Kidney epithelial cell (primary cell): ENCODE measurements around the gene MYPN. TPM values are rescaled to one million over a fixed set of nuclear protein-coding genes. Genes with fewer than 3 reads are reported as not detected.

Experiments
- DNase-seq: peaks from one replicate; pipeline ENCODE4 v3.0.0-alpha.2; 2010; ENCODE audit warnings: low read depth
- H3K27me3 ChIP-seq: 2 replicates; pipeline ENCODE4 v1.6.0; 2011; ENCODE audit warnings: low read length; ENCODE audit not compliant: control insufficient read depth, insufficient read depth
- H3K36me3 ChIP-seq: 2 replicates; pipeline ENCODE4 v1.5.1; 2011; ENCODE audit warnings: low read length; ENCODE audit not compliant: control insufficient read depth, insufficient read depth
- H3K4me3 ChIP-seq: 2 replicates; pipeline ENCODE4 v1.5.1; 2011; ENCODE audit warnings: low read depth, mild to moderate bottlenecking, control low read depth, low read length
- CTCF ChIP-seq: IDR thresholded peaks from 2 replicates; pipeline ENCODE4 v1.5.1; 2011; ENCODE audit warnings: mild to moderate bottlenecking, moderate library complexity, low read length, control low read depth, inconsistent platforms; ENCODE audit not compliant: insufficient read depth, poor library complexity, severe bottlenecking
- total RNA-seq: library from RNA; depleted of rRNA; stranded (reverse); fragments of >200 nt; gene quantifications from 2 replicates; pipeline ENCODE4 v1.2.3, GENCODE V29; 2015

Gene MYPN
- total RNA-seq, 1 donor from 2014 or later, result 0.04 TPM

- no peak overlapping the region for H3K4me3 ChIP-seq
- no peaks in the 10 kb centered on the region for H3K36me3 ChIP-seq
- no peaks in the 10 kb centered on the region for H3K27me3 ChIP-seq
- DNase-seq, result no peak
- no peak for TF ChIP-seq CTCF
Observed at GRCh38 chr10:68251151-68251550, 141.9 kb downstream of the MYPN start.

GRCh38 chr10:68251625-68252495 is 142.6 kb downstream of the MYPN start:
- Histone ChIP-seq H3K27me3 (no peaks in the 10 kb centered on the region), H3K4me3 (no peak overlapping the region), H3K36me3 (no peaks in the 10 kb centered on the region)
- no peak for TF ChIP-seq CTCF
- DNase-seq, result no peak

GRCh38 chr10:68253346-68253745 is 144.1 kb downstream of the MYPN start:
- no peaks in the 10 kb centered on the region for H3K27me3 ChIP-seq
- no peak for TF ChIP-seq CTCF
- H3K36me3 ChIP-seq, result no peaks in the 10 kb centered on the region
- H3K4me3 ChIP-seq, result no peak overlapping the region
- DNase-seq, result no peak

GRCh38 chr10:68261132-68261856 is 152.0 kb downstream of the MYPN start:
- no peak for DNase-seq
- no peaks in the 10 kb centered on the region for H3K27me3 ChIP-seq
- H3K4me3 ChIP-seq, result no peak overlapping the region
- TF ChIP-seq CTCF, result no peak
- H3K36me3 ChIP-seq, result no peaks in the 10 kb centered on the region

Other genes starting within 250 kb of the MYPN start
- gene SIRT1, start 224.8 kb upstream of the MYPN start, total RNA-seq, result 20.5 and 22.4 TPM in 2 replicates
- 28.5 and 29.1 TPM in 2 replicates for gene HERC4, start 34.2 kb upstream of the MYPN start, total RNA-seq
- not detected in 2 replicates for gene ATOH7, start 122.6 kb downstream of the MYPN start, total RNA-seq
- 23.0 and 35.3 TPM in 2 replicates for gene HNRNPH3, start 222.6 kb downstream of the MYPN start, total RNA-seq
- gene PBLD, start 223.4 kb downstream of the MYPN start, total RNA-seq, result 3.1 and 4.5 TPM in 2 replicates